ENCODE results near the gene TMEM164. TPM values are rescaled to one million over a fixed set of nuclear protein-coding genes. Genes with fewer than 3 reads are reported as not detected.

The TMEM164 gene
- total and polyA plus RNA-seq, 2 experiments from 2014 or later: 3.4 to 17.2 TPM

DNA sequence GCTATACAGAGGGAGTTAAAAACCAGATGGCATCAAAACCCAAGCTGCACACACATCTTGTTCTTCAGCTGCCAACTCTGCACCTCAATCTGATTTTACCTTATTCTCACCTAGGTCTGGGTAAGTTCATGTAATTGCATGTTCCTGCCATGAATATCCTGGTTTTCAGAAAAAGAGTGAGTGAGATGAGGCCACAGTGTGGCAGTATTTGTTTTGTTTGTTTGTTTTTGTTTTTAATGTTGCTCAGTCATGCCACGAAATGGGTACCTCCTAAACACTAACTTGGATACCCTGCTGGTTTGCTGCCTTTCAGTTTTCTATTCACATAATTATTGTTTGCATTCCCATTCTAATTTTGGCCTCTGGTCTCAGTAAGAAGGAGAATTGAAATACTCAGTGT lies 22.5 kb downstream of the TMEM164 start (continued):
- TF ChIP-seq, protein P1, sequence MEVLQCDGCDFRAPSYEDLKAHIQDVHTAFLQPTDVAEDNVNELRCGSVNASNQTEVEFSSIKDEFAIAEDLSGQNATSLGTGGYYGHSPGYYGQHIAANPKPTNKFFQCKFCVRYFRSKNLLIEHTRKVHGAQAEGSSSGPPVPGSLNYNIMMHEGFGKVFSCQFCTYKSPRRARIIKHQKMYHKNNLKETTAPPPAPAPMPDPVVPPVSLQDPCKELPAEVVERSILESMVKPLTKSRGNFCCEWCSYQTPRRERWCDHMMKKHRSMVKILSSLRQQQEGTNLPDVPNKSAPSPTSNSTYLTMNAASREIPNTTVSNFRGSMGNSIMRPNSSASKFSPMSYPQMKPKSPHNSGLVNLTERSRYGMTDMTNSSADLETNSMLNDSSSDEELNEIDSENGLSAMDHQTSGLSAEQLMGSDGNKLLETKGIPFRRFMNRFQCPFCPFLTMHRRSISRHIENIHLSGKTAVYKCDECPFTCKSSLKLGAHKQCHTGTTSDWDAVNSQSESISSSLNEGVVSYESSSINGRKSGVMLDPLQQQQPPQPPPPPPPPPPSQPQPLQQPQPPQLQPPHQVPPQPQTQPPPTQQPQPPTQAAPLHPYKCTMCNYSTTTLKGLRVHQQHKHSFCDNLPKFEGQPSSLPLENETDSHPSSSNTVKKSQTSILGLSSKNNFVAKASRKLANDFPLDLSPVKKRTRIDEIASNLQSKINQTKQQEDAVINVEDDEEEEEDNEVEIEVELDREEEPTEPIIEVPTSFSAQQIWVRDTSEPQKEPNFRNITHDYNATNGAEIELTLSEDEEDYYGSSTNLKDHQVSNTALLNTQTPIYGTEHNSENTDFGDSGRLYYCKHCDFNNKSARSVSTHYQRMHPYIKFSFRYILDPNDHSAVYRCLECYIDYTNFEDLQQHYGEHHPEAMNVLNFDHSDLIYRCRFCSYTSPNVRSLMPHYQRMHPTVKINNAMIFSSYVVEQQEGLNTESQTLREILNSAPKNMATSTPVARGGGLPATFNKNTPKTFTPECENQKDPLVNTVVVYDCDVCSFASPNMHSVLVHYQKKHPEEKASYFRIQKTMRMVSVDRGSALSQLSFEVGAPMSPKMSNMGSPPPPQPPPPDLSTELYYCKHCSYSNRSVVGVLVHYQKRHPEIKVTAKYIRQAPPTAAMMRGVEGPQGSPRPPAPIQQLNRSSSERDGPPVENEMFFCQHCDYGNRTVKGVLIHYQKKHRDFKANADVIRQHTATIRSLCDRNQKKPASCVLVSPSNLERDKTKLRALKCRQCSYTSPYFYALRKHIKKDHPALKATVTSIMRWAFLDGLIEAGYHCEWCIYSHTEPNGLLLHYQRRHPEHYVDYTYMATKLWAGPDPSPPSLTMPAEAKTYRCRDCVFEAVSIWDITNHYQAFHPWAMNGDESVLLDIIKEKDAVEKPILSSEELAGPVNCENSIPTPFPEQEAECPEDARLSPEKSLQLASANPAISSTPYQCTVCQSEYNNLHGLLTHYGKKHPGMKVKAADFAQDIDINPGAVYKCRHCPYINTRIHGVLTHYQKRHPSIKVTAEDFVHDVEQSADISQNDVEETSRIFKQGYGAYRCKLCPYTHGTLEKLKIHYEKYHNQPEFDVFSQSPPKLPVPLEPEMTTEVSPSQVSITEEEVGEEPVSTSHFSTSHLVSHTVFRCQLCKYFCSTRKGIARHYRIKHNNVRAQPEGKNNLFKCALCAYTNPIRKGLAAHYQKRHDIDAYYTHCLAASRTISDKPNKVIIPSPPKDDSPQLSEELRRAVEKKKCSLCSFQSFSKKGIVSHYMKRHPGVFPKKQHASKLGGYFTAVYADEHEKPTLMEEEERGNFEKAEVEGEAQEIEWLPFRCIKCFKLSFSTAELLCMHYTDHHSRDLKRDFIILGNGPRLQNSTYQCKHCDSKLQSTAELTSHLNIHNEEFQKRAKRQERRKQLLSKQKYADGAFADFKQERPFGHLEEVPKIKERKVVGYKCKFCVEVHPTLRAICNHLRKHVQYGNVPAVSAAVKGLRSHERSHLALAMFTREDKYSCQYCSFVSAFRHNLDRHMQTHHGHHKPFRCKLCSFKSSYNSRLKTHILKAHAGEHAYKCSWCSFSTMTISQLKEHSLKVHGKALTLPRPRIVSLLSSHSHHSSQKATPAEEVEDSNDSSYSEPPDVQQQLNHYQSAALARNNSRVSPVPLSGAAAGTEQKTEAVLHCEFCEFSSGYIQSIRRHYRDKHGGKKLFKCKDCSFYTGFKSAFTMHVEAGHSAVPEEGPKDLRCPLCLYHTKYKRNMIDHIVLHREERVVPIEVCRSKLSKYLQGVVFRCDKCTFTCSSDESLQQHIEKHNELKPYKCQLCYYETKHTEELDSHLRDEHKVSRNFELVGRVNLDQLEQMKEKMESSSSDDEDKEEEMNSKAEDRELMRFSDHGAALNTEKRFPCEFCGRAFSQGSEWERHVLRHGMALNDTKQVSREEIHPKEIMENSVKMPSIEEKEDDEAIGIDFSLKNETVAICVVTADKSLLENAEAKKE (CRISPR knock-in tag; IDR thresholded peaks at IDR 0.05): no peak
- TF ChIP-seq EZH2 (IDR thresholded peaks at IDR 0.05; ENCODE audit: low read depth, unreplicated experiment) (no peak), NANOG (IDR thresholded peaks at IDR 0.05; ENCODE audit: borderline replicate concordance) (no peak), ZNF114 (CRISPR knock-in tag; IDR thresholded peaks at IDR 0.05) (no peak), POLR2AphosphoS5 (IDR thresholded peaks at IDR 0.05; ENCODE audit: low read depth) (no peak)
- TF ChIP-seq, protein P2, sequence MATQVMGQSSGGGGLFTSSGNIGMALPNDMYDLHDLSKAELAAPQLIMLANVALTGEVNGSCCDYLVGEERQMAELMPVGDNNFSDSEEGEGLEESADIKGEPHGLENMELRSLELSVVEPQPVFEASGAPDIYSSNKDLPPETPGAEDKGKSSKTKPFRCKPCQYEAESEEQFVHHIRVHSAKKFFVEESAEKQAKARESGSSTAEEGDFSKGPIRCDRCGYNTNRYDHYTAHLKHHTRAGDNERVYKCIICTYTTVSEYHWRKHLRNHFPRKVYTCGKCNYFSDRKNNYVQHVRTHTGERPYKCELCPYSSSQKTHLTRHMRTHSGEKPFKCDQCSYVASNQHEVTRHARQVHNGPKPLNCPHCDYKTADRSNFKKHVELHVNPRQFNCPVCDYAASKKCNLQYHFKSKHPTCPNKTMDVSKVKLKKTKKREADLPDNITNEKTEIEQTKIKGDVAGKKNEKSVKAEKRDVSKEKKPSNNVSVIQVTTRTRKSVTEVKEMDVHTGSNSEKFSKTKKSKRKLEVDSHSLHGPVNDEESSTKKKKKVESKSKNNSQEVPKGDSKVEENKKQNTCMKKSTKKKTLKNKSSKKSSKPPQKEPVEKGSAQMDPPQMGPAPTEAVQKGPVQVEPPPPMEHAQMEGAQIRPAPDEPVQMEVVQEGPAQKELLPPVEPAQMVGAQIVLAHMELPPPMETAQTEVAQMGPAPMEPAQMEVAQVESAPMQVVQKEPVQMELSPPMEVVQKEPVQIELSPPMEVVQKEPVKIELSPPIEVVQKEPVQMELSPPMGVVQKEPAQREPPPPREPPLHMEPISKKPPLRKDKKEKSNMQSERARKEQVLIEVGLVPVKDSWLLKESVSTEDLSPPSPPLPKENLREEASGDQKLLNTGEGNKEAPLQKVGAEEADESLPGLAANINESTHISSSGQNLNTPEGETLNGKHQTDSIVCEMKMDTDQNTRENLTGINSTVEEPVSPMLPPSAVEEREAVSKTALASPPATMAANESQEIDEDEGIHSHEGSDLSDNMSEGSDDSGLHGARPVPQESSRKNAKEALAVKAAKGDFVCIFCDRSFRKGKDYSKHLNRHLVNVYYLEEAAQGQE (IDR thresholded peaks at IDR 0.05; ENCODE audit: unreplicated experiment): no peak
- TF ChIP-seq, protein P3, sequence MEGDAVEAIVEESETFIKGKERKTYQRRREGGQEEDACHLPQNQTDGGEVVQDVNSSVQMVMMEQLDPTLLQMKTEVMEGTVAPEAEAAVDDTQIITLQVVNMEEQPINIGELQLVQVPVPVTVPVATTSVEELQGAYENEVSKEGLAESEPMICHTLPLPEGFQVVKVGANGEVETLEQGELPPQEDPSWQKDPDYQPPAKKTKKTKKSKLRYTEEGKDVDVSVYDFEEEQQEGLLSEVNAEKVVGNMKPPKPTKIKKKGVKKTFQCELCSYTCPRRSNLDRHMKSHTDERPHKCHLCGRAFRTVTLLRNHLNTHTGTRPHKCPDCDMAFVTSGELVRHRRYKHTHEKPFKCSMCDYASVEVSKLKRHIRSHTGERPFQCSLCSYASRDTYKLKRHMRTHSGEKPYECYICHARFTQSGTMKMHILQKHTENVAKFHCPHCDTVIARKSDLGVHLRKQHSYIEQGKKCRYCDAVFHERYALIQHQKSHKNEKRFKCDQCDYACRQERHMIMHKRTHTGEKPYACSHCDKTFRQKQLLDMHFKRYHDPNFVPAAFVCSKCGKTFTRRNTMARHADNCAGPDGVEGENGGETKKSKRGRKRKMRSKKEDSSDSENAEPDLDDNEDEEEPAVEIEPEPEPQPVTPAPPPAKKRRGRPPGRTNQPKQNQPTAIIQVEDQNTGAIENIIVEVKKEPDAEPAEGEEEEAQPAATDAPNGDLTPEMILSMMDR (conservative IDR thresholded peaks at IDR 0.05; ENCODE audit: low read depth in 2 of 2): no peak
